Inflammatory macrophage (primary cell): Measurements from ENCODE around the gene BLNK.

Experiments
- DNase-seq, 2 donors: peaks; one replicate each; pipeline ENCODE4 v3.0.0-alpha.2; 2020 to 2022

The BLNK gene

DNA sequence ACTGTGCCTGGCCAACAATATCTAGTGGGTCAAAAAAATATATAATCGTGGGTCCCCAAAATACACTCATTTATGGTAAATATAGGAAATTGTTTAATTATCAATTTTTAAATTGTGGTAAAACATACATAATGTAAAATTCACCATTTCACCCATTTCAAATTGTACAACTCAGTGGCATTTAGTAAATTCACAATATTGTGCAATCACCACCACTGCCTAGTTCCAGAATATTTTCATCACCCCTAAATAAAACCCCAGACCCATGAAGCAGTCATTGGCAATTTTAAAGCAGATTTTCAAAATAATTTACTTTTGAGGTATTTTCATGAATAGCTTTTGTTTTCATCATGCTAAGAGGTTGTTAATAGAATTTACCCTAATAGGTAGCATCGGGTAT lies 10.2 kb downstream of the BLNK start:
- no peak for DNase-seq

GRCh38 chr10:96260014-96260413 lies 11.4 kb downstream of the BLNK start:
- DNase-seq = no peak

DNA sequence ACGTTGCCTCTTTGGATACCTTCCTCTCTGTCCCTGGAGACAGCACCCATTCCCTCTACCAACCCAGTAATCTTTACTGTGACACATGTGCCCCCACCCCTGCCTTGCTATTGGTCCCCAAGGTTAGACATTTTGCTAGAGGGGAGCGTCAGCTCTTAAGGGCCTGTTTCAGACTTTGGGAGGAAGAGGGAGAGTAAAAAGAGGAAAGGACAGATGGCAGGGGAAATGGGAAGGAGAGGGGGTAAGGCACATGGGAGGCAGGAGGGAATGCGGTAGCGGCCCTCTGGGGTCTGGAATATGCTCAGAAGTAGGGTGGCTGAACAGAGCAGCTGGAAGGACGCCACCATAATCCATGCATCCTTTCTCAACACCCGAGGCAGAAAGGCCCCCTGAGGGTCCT lies 12.2 kb downstream of the BLNK start:
- DNase-seq = no peak

DNA sequence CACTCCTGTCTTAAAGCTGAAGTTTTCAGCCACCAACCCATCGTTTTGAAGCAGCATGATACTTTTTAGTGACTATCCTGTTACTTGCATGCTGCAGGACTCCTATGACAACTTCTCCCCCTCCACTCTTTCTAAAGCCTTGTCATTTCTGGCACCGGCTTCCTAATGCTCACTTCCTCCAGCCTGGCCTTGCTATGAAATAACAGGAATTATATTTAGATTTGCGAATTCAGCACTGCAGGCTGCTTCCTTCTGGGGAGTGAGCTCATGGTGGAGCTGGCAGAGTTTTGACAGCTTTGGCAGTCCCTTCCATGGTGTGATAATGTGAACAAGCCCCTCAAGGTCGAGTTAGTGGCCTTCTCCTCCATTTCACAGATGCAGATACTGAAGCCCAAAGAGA lies 13.4 kb downstream of the BLNK start:
- DNase-seq = peak; percentile 85 to 87

- DNase-seq = no peak
These were observed 15.6 kb downstream of the BLNK start for GRCh38 chr10:96255549-96256333.

GRCh38 chr10:96254976-96255375 lies 16.4 kb downstream of the BLNK start:
- no peak for DNase-seq

GRCh38 chr10:96252730-96253129 lies 18.6 kb downstream of the BLNK start:
- no peak for DNase-seq

- no peak for DNase-seq
These were observed 21.0 kb downstream of the BLNK start for GRCh38 chr10:96250349-96250748.

DNA sequence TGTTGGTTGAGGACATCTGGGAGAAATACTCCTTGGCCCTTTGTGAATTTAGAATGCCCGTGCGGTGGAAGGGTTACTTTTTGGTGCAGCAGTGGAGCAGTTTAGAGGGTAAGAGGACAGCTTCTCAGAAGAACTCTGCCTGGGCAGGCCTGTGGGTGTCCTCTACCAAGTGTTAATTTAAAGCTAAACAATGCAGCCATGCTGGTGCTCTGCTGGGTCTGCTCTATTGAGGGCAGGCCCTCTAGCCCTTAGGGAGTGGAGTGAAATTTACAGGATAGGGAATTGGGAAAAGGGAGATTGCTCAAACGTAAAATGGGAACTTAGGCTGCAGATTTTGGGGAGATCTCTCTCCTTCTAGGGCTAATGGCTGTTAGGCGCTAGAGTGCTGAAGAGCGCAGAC lies 22.1 kb downstream of the BLNK start:
- DNase-seq = no peak

GRCh38 chr10:96244354-96244753 lies 27.0 kb downstream of the BLNK start:
- no peak for DNase-seq

GRCh38 chr10:96243296-96243695 lies 28.1 kb downstream of the BLNK start:
- no peak for DNase-seq

DNA sequence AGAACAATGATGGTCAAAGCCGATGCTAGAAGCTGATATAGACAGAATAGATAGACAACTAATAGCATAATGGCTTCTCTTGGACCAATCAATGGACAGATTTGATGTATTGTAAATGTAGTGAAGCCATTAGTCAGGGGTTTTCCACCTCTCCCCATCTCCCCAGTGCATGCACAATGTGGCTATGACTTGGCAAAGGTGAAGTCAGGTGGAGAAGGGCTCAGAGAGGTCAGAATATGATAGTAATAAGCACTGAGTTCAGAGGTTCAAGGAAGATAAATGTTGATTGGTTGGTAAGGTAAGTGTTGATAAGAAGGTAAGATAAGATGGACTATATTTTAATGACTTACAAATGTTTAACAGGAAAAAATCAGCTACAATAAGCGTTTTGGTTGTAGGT lies 28.5 kb downstream of the BLNK start:
- DNase-seq = no peak

GRCh38 chr10:96238646-96239623 lies 32.4 kb downstream of the BLNK start:
- DNase-seq = peak; percentile 45 to 74

DNA sequence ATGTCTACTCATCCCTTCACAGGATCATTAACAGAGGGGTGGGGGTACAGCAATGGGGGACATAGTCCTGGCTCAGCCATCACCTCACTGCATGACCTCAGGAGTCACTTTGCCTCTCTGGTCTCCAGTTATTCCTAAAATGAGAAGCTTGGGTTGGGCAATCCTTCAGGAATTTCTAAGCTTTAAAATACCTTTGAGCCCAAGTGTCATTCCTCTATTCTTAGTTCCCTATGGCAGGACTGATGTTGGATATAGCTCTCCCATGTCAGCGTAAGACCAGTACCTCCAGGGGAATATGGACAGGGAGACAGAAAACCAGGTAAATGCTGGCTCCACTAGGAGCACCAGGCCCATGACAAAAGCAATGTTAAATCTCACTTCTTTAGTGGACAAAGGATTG lies 34.5 kb downstream of the BLNK start:
- no peak for DNase-seq

- DNase-seq = peak in 1 of 2 donors; percentile 10
These were observed 35.3 kb downstream of the BLNK start for GRCh38 chr10:96236090-96236478.

- DNase-seq = no peak
These were observed 35.9 kb downstream of the BLNK start for GRCh38 chr10:96235326-96236089.

- no peak for DNase-seq
These were observed 37.4 kb downstream of the BLNK start for GRCh38 chr10:96233959-96234358.

DNA sequence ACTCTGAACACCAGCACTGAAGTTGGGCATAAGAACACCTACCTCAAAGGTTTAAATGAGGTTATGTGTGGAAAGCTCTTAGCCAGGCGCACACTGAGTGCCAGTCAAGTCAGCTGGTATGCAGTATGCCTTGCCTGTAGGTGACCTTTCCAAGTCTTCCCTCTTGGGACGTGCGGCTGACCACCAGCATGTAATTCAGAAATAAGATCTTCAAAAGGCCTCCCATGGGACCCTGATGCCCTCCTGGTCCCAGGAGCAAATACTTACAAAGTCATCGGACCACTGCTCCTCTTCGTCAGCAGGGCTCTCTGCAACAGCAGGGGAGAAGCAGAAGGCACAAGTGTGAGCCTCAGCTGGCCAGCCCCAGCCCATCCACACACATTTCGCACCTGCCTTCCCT lies 40.8 kb downstream of the BLNK start:
- no peak for DNase-seq

DNA sequence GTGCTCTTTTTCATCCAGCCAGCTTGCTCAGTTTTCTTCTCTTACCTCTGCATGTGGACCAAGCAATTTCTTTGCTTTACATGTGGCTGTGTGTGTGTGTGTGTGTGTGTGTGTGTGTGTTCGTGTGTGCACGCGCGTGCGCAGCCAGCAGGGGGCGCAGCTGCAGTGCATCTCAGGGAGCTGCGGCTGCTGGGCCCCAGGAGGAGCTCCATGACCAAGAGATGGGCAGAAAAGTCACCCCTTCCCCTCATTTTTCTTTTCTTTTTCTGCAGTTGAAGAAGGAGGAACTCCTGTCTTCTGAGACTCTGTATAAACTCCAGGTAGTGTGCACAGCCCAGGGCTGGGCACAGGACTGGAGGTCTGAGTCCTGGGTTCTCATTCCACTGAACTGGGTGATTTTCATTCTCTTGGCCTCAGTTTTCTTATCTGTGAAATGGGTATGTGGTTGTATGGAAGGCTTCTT lies 41.8 kb downstream of the BLNK start:
- DNase-seq = peak; percentile 72 to 85

DNA sequence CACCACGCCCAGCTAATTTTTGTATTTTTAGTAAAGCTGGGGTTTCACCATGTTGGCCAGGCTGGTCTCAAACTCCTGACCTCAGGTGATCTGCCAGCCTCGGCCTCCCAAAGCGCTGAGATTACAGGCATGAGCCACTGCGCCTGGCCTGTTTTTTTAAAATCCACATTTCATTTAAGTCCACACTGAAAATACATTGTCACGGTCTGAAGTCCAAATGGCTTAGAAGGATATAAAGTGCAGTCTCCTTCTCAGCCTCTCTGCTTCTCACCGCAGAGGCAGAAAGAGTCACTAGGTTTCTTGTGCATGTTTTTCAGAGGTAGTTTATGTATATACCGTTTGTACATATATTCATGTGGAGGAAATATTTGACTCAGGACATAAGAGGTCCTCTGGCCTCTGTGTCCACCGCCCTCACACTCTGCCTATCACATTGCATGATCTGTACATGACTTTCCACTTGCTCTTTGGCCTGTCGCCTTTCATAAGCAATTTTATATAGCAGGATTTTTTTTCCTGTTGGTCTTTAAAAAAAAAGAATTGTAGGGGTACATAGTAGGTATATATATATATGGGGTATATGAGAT lies 42.9 kb downstream of the BLNK start:
- DNase-seq = no peak

DNA sequence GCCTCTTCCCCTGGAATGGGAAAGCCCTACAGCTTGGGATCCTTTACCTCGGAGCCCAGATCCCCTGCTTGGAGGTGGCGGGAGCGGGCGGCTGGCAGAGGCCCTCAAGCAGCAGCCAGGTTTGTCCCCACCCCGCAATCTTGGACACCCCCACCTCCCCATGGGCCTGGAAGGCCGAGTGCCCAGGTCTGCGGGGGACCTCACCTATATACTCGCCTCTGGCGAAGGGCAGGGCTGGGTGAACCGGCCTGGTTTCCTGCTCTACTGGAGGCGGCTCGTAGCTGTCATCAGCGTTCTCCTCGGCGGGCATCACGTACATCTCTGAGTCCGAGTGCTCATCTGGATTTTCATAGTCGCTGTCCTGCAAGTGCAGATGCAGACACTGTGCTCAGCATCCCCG lies 44.2 kb downstream of the BLNK start:
- DNase-seq = no peak

- no peak for DNase-seq
These were observed 46.2 kb downstream of the BLNK start for GRCh38 chr10:96225119-96225518.

GRCh38 chr10:96222908-96223307 lies 48.5 kb downstream of the BLNK start:
- DNase-seq = no peak
